Measurements from ENCODE around the gene TSPAN11.

Gene TSPAN11

GRCh38 chr12:30973175-30973574 lies 46.6 kb downstream of the TSPAN11 start:
- no peak for TF ChIP-seq CTCF (IDR thresholded peaks at IDR 0.05; ENCODE audit: control extremely low read depth, extremely low read depth, low read depth, missing control alignments)
- no peak for DNase-seq (ENCODE audit: extremely low spot score)
- ChIA-PET CTCF (interaction anchor here (6.7 kb wide), 1 partner anchor 12 kb away, joined by 32 read pairs; no protein-coding TSS in a partner anchor), POLR2A (no interaction called here)

GRCh38 chr12:30973830-30974229 lies 47.3 kb downstream of the TSPAN11 start:
- TF ChIP-seq CTCF (IDR thresholded peaks at IDR 0.05; ENCODE audit: control extremely low read depth, extremely low read depth, low read depth, missing control alignments), result no peak
- ChIA-PET POLR2A (no interaction called here), CTCF (interaction anchor here (6.7 kb wide), 1 partner anchor 12 kb away, joined by 32 read pairs; no protein-coding TSS in a partner anchor)
- no peak for DNase-seq (ENCODE audit: extremely low spot score)

- TF ChIP-seq CTCF (IDR thresholded peaks at IDR 0.05; ENCODE audit: control extremely low read depth, extremely low read depth, low read depth, missing control alignments), result no peak
- ChIA-PET POLR2A (no interaction called here), CTCF (interaction anchor here (1.5 to 6.7 kb wide), 2 partner anchors 10 to 127 kb away, joined by 4 to 32 read pairs; no protein-coding TSS in a partner anchor)
- no peak for DNase-seq (ENCODE audit: extremely low spot score)
Observed at GRCh38 chr12:30974746-30975500, 48.4 kb downstream of the TSPAN11 start.

- no peak for DNase-seq (ENCODE audit: extremely low spot score)
- TF ChIP-seq CTCF (IDR thresholded peaks at IDR 0.05; ENCODE audit: control extremely low read depth, extremely low read depth, low read depth, missing control alignments), result no peak
- POLR2A ChIA-PET, result no interaction called here
- CTCF ChIA-PET, result interaction anchor here (1.5 to 6.7 kb wide), 2 partner anchors 10 to 127 kb away, joined by 4 to 32 read pairs; no protein-coding TSS in a partner anchor
Observed at GRCh38 chr12:30975581-30975980, 49.0 kb downstream of the TSPAN11 start.

GRCh38 chr12:30976206-30976605 lies 49.7 kb downstream of the TSPAN11 start:
- ChIA-PET CTCF (interaction anchor here (1.5 to 6.7 kb wide), 2 partner anchors 9 to 128 kb away, joined by 4 to 32 read pairs; no protein-coding TSS in a partner anchor), POLR2A (no interaction called here)
- no peak for DNase-seq (ENCODE audit: extremely low spot score)
- TF ChIP-seq CTCF (IDR thresholded peaks at IDR 0.05; ENCODE audit: control extremely low read depth, extremely low read depth, low read depth, missing control alignments), result no peak

- DNase-seq (ENCODE audit: extremely low spot score), result no peak
- ChIA-PET POLR2A (no interaction called here), CTCF (no interaction called here)
- no peak for TF ChIP-seq CTCF (IDR thresholded peaks at IDR 0.05; ENCODE audit: control extremely low read depth, extremely low read depth, low read depth, missing control alignments)
Observed at GRCh38 chr12:30977124-30977523, 50.6 kb downstream of the TSPAN11 start.
